ENCODE measurements around the gene LOXL1.

- TF ChIP-seq, protein P1, sequence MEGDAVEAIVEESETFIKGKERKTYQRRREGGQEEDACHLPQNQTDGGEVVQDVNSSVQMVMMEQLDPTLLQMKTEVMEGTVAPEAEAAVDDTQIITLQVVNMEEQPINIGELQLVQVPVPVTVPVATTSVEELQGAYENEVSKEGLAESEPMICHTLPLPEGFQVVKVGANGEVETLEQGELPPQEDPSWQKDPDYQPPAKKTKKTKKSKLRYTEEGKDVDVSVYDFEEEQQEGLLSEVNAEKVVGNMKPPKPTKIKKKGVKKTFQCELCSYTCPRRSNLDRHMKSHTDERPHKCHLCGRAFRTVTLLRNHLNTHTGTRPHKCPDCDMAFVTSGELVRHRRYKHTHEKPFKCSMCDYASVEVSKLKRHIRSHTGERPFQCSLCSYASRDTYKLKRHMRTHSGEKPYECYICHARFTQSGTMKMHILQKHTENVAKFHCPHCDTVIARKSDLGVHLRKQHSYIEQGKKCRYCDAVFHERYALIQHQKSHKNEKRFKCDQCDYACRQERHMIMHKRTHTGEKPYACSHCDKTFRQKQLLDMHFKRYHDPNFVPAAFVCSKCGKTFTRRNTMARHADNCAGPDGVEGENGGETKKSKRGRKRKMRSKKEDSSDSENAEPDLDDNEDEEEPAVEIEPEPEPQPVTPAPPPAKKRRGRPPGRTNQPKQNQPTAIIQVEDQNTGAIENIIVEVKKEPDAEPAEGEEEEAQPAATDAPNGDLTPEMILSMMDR (conservative IDR thresholded peaks at IDR 0.05; ENCODE audit: low read depth, low read length): no peak
- TF ChIP-seq RAD21 (IDR thresholded peaks at IDR 0.05; ENCODE audit: low read length) (no peak), POLR2A (IDR thresholded peaks at IDR 0.05; ENCODE audit: low read depth, low read length) (0 out of 2 replicates have a peak, but pooled peaks have one; percentile 24), MXI1 (IDR thresholded peaks at IDR 0.05; ENCODE audit: borderline replicate concordance, low read depth, low read length) (0 out of 2 replicates have a peak, but pooled peaks have one; percentile 35), BHLHE40 (IDR thresholded peaks at IDR 0.05; ENCODE audit: low read depth, low read length) (no peak; the same call in 1 of the 2 replicates), RCOR1 (IDR thresholded peaks at IDR 0.05; ENCODE audit: insufficient replicate concordance, low read length) (no peak)
Measured at GRCh38 chr15:73994413-73994883, 68.2 kb downstream of the LOXL1 start, which contains the start of gene PML.
